ENCODE data around the gene TRPM2. TPM values are rescaled to one million over a fixed set of nuclear protein-coding genes. Genes with fewer than 3 reads are reported as not detected.

TRPM2 gene
- total RNA-seq, 1 experiment from 2014 or later, result 28.1 TPM

DNA sequence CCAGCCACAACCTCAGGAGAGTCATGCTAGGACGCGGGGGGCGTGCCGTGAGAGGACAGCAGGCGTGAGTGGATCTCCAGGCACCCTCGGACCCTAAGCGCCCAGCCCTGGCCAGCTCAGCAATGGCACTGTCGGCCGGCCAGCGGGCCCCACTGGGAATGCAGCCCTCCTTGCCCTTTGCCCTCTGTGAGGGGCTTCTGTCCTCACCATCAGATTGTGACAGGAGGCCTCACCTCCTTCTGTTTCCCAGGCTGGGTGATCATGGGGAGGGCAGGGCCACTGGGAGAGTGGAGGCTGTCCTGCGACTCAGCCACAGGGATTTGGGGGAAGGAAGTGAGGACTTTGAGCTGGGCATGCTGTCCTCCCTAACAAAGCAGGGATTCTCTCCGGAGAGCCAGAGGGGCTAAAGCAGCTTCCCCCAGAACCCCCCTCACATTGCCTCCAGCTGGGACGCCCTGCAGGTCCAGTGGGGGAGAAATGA is 95.3 kb downstream of the TRPM2 start:
- intact Hi-C loops (cut with micrococcal nuclease), result no loop called here
- H3K4me1 ChIP-seq (ENCODE audit: control insufficient read depth in 1 of 2, insufficient read depth in 2 of 2, low read length in 2 of 2), result peaks cover 5 to 13% of the 10 kb centered on the region in 2 experiments; a peak in 3 of 4 replicates
- no peaks in the 10 kb centered on the region for H3K36me3 ChIP-seq (ENCODE audit: control insufficient read depth in 1 of 2, insufficient read depth in 2 of 2, low read length in 2 of 2)
- DNase-seq (ENCODE audit: low read depth, low spot score) (no peak), ATAC-seq (no peak)
- ChIA-PET RAD21 (ENCODE audit: low non-redundant PET in 1 of 2, low total read pairs in 2 of 2, uncharacterized antibody in 2 of 2, unreplicated experiment in 2 of 2) (no interaction called here), POLR2A (no interaction called here), CTCF (no interaction called here)
- TF ChIP-seq POLR2A (IDR thresholded peaks at IDR 0.05; ENCODE audit: borderline replicate concordance, extremely low read depth, insufficient read depth, insufficient read length), result no peak
- no peak for TF ChIP-seq SIN3A (IDR thresholded peaks at IDR 0.05; ENCODE audit: low read depth)
- no peak for TF ChIP-seq EZH2phosphoT487 (IDR thresholded peaks at IDR 0.05; ENCODE audit: borderline replicate concordance)
- no peak for TF ChIP-seq EGR1 (IDR thresholded peaks at IDR 0.05; ENCODE audit: low read depth)
- TF ChIP-seq YY1 (IDR thresholded peaks at IDR 0.05; ENCODE audit: extremely low read depth, insufficient replicate concordance, low read depth, low read length), result no peak
- no peak for TF ChIP-seq POLR2AphosphoS5 (IDR thresholded peaks at IDR 0.05; ENCODE audit: low read depth, low read length)
- TF ChIP-seq ZNF274 (IDR thresholded peaks at IDR 0.05; ENCODE audit: low read depth, low read length), result no peak
- no peak for TF ChIP-seq ZFX (IDR thresholded peaks at IDR 0.05)
- TF ChIP-seq CBX3 (IDR thresholded peaks at IDR 0.05; ENCODE audit: low read depth), result no peak
- no peak for TF ChIP-seq SP1 (IDR thresholded peaks at IDR 0.05; ENCODE audit: low read depth)
- H3K79me2 ChIP-seq (ENCODE audit: insufficient read depth, low read length), result no peaks in the 10 kb centered on the region
- H3K4me2 ChIP-seq (ENCODE audit: low read length), result no peak overlapping the region
- H3K9me2 ChIP-seq (ENCODE audit: insufficient read depth), result no peaks in the 10 kb centered on the region
- no peak overlapping the region for H3K4me3 ChIP-seq (replicated peaks in 1 of 2; ENCODE audit: low read depth in 1 of 2, low read length in 2 of 2)
- no TSS peak for BruUV-seq (replicated peaks)
- H3K9me3 ChIP-seq (ENCODE audit: control insufficient read depth in 1 of 2, insufficient read depth in 1 of 2, low read depth in 1 of 2, low read length in 2 of 2), result no peaks in the 10 kb centered on the region
- no peak overlapping the region for H3K9ac ChIP-seq (ENCODE audit: low read length)
- no peak overlapping the region for H3K27ac ChIP-seq (ENCODE audit: low read depth, low read length)
- peaks cover 26% of the 10 kb centered on the region for H3K27me3 ChIP-seq (ENCODE audit: insufficient read depth, low read length)
- no peaks in the 10 kb centered on the region for H4K20me1 ChIP-seq (ENCODE audit: insufficient read depth)
- no peak overlapping the region for H2AFZ ChIP-seq (ENCODE audit: low read depth, low read length, poor library complexity, severe bottlenecking)

DNA sequence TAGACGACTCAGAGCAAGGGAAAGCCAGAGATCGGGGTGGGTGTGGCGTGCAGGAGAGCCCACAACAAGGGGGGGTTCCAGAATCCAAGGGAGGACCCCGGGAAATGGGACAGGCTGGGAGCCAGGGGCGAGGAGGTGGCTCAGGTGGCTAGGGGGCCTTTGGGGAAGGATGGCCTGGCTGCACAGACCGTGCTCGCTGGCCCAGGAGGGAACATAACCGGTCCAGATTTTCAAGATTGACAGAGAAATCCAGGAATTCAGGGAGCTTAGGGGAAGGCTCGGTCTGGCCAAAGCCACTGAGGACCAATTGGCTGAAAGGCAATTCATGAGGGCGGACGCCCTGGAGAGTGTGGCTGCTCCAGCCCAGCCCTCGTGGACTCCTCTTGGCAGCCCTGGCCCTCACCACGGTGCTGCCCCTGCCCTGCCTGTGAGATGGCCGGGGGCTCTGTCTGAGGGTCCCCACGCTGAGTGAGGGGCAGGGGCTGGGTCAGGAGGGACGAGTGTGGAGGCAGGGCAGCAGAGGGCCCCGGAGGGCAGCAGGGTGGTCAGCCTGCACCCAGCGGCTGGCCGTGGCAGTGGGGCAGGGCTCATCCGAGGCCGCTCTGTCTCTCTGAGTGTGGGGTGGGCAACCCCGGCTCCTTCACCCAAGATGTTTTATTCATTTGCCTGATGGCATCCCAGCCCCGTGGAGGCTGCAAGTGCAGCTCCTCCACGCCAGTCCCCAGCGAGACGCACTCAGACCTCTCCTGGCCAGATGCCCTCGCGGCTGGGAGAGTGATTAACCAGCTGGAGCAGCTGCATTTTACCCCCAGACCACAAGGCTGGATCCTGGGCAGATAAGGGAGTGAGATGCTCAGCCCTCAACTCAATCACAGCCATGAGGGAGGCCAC is 96.3 kb downstream of the TRPM2 start:
- peaks cover 2 to 4% of the 10 kb centered on the region in 2 experiments; a peak in 3 of 4 replicates for H3K4me1 ChIP-seq (ENCODE audit: control insufficient read depth in 1 of 2, insufficient read depth in 2 of 2, low read length in 2 of 2)
- intact Hi-C loops (cut with micrococcal nuclease), result no loop called here
- H3K27me3 ChIP-seq (ENCODE audit: insufficient read depth, low read length), result peaks cover 26% of the 10 kb centered on the region
- no peaks in the 10 kb centered on the region for H3K9me3 ChIP-seq (ENCODE audit: control insufficient read depth in 1 of 2, insufficient read depth in 1 of 2, low read depth in 1 of 2, low read length in 2 of 2)
- no TSS peak for BruUV-seq (replicated peaks)
- no peaks in the 10 kb centered on the region for H3K36me3 ChIP-seq (ENCODE audit: control insufficient read depth in 1 of 2, insufficient read depth in 2 of 2, low read length in 2 of 2)
- ChIA-PET RAD21 (ENCODE audit: low non-redundant PET in 1 of 2, low total read pairs in 2 of 2, uncharacterized antibody in 2 of 2, unreplicated experiment in 2 of 2) (no interaction called here), POLR2A (no interaction called here), CTCF (no interaction called here)
- H3K27ac ChIP-seq (ENCODE audit: low read depth, low read length), result no peak overlapping the region
- H3K9me2 ChIP-seq (ENCODE audit: insufficient read depth), result no peaks in the 10 kb centered on the region
- no peak overlapping the region for H3K4me2 ChIP-seq (ENCODE audit: low read length)
- no peaks in the 10 kb centered on the region for H3K79me2 ChIP-seq (ENCODE audit: insufficient read depth, low read length)
- DNase-seq (ENCODE audit: low read depth, low spot score) (no peak), ATAC-seq (no peak)
- no peak overlapping the region for H3K4me3 ChIP-seq (replicated peaks in 1 of 2; ENCODE audit: low read depth in 1 of 2, low read length in 2 of 2)
- no peak overlapping the region for H2AFZ ChIP-seq (ENCODE audit: low read depth, low read length, poor library complexity, severe bottlenecking)
- no peak overlapping the region for H3K9ac ChIP-seq (ENCODE audit: low read length)
- H4K20me1 ChIP-seq (ENCODE audit: insufficient read depth), result no peaks in the 10 kb centered on the region
- TF ChIP-seq SRF (IDR thresholded peaks at IDR 0.05; ENCODE audit: low read depth) (no peak), POLR2AphosphoS5 (IDR thresholded peaks at IDR 0.05; ENCODE audit: low read depth, low read length) (no peak), SIN3A (IDR thresholded peaks at IDR 0.05; ENCODE audit: low read depth) (no peak), ZFX (IDR thresholded peaks at IDR 0.05) (no peak), FOSL1 (IDR thresholded peaks at IDR 0.05; ENCODE audit: low read depth) (no peak)
- TF ChIP-seq, protein P1, sequence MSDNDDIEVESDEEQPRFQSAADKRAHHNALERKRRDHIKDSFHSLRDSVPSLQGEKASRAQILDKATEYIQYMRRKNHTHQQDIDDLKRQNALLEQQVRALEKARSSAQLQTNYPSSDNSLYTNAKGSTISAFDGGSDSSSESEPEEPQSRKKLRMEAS (IDR thresholded peaks at IDR 0.05), result no peak
- TF ChIP-seq, protein P2, sequence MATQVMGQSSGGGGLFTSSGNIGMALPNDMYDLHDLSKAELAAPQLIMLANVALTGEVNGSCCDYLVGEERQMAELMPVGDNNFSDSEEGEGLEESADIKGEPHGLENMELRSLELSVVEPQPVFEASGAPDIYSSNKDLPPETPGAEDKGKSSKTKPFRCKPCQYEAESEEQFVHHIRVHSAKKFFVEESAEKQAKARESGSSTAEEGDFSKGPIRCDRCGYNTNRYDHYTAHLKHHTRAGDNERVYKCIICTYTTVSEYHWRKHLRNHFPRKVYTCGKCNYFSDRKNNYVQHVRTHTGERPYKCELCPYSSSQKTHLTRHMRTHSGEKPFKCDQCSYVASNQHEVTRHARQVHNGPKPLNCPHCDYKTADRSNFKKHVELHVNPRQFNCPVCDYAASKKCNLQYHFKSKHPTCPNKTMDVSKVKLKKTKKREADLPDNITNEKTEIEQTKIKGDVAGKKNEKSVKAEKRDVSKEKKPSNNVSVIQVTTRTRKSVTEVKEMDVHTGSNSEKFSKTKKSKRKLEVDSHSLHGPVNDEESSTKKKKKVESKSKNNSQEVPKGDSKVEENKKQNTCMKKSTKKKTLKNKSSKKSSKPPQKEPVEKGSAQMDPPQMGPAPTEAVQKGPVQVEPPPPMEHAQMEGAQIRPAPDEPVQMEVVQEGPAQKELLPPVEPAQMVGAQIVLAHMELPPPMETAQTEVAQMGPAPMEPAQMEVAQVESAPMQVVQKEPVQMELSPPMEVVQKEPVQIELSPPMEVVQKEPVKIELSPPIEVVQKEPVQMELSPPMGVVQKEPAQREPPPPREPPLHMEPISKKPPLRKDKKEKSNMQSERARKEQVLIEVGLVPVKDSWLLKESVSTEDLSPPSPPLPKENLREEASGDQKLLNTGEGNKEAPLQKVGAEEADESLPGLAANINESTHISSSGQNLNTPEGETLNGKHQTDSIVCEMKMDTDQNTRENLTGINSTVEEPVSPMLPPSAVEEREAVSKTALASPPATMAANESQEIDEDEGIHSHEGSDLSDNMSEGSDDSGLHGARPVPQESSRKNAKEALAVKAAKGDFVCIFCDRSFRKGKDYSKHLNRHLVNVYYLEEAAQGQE (IDR thresholded peaks at IDR 0.05; ENCODE audit: low read depth), result no peak
- TF ChIP-seq, protein P3, sequence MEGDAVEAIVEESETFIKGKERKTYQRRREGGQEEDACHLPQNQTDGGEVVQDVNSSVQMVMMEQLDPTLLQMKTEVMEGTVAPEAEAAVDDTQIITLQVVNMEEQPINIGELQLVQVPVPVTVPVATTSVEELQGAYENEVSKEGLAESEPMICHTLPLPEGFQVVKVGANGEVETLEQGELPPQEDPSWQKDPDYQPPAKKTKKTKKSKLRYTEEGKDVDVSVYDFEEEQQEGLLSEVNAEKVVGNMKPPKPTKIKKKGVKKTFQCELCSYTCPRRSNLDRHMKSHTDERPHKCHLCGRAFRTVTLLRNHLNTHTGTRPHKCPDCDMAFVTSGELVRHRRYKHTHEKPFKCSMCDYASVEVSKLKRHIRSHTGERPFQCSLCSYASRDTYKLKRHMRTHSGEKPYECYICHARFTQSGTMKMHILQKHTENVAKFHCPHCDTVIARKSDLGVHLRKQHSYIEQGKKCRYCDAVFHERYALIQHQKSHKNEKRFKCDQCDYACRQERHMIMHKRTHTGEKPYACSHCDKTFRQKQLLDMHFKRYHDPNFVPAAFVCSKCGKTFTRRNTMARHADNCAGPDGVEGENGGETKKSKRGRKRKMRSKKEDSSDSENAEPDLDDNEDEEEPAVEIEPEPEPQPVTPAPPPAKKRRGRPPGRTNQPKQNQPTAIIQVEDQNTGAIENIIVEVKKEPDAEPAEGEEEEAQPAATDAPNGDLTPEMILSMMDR (IDR thresholded peaks at IDR 0.05 in 2 of 3, conservative IDR thresholded peaks at IDR 0.05 in 1 of 3; ENCODE audit: borderline replicate concordance in 1 of 3, insufficient read depth in 1 of 3, low read depth in 2 of 3, low read length in 2 of 3), result no peak
